ENCODE data around the gene NIPAL1. TPM values are rescaled to one million over a fixed set of nuclear protein-coding genes. Genes with fewer than 3 reads are reported as not detected.

NIPAL1 gene
- total RNA-seq, 1 donor from 2014 or later: 0.13 TPM

DNA sequence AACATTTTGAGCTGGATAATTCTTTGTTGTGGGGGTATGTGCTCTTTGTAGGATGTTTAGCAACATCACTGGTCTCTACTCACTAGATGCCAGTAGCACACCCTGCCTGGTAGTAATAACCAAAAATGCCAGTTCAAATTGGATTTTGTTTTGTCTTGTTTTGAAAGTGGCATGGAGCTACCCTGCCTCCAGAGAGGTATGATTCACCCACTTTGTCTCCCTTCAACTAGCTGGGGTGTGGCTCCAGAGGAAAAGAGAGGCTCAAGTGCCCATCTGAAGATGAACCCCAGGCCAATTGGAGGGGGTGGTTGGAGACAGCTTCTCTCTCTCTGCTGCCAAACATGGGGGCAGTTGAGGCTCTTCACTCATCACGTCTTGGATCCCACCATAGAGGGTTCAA is 34.5 kb downstream of the NIPAL1 start:
- Mint-ChIP-seq H3K36me3 (ENCODE audit: unreplicated experiment) (no peaks in the 10 kb centered on the region), H3K4me3 (ENCODE audit: unreplicated experiment) (no peak overlapping the region), H3K27me3 (ENCODE audit: unreplicated experiment) (peaks cover 19% of the 10 kb centered on the region), H3K27ac (ENCODE audit: unreplicated experiment) (no peak overlapping the region), H3K9me3 (ENCODE audit: unreplicated experiment) (no peaks in the 10 kb centered on the region), H3K4me1 (ENCODE audit: unreplicated experiment) (no peaks in the 10 kb centered on the region)
- no peak for DNase-seq (ENCODE audit: extremely low spot score, unreplicated experiment)
- TF ChIP-seq, protein P1, sequence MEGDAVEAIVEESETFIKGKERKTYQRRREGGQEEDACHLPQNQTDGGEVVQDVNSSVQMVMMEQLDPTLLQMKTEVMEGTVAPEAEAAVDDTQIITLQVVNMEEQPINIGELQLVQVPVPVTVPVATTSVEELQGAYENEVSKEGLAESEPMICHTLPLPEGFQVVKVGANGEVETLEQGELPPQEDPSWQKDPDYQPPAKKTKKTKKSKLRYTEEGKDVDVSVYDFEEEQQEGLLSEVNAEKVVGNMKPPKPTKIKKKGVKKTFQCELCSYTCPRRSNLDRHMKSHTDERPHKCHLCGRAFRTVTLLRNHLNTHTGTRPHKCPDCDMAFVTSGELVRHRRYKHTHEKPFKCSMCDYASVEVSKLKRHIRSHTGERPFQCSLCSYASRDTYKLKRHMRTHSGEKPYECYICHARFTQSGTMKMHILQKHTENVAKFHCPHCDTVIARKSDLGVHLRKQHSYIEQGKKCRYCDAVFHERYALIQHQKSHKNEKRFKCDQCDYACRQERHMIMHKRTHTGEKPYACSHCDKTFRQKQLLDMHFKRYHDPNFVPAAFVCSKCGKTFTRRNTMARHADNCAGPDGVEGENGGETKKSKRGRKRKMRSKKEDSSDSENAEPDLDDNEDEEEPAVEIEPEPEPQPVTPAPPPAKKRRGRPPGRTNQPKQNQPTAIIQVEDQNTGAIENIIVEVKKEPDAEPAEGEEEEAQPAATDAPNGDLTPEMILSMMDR (IDR thresholded peaks at IDR 0.05): no peak

DNA sequence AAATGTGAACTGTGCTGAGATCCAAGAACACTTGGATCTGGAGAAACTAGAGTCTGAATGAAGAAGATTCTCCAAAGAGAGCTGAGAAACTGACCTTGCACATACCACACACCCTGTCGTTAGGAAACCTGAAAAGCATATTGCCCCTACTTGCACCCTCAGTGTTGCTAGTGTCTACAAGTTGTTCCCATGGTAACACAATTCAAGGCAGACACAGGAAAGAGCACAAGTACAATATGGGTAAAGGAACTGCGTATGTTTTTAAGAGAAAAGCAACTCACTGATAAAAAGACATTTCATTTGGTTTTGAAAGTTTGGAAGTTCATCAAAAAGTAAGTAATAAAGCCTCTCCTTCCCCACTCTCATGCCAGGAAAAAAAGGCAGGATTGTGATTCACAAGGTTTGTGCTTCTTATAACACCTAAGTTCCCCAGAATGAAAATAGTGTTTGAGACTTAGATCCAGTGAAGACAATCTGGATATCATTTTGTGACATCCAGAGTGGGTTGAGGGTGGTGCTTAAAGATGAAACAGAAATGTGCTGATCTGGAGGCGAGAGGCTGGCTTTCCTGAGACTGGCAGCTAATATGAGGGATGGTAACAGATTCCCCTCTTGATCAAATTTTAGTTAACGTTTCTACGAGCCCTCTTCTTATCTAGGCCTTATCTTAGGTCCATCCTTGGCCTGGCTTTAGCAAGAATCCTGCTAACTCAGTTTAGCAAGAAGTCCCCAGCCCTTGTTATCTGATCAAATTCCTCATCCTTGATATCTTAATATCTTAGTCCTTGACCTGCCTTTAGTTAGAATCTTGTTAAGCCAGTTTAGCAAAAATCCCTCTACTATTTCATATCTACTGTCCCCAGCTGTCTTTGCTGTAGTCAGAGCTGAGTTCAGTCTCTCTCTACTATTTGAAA is 42.3 kb downstream of the NIPAL1 start:
- TF ChIP-seq, protein P1 (IDR thresholded peaks at IDR 0.05): no peak
- Mint-ChIP-seq H3K36me3 (ENCODE audit: unreplicated experiment) (no peaks in the 10 kb centered on the region), H3K9me3 (ENCODE audit: unreplicated experiment) (peaks cover 12% of the 10 kb centered on the region), H3K27ac (ENCODE audit: unreplicated experiment) (no peak overlapping the region), H3K4me3 (ENCODE audit: unreplicated experiment) (no peak overlapping the region), H3K27me3 (ENCODE audit: unreplicated experiment) (peaks cover 27% of the 10 kb centered on the region), H3K4me1 (ENCODE audit: unreplicated experiment) (peaks cover 5% of the 10 kb centered on the region)
- no peak for DNase-seq (ENCODE audit: extremely low spot score, unreplicated experiment)

GRCh38 chr4:48064349-48064748 is 47.8 kb downstream of the NIPAL1 start:
- Mint-ChIP-seq H3K4me3 (ENCODE audit: unreplicated experiment) (no peak overlapping the region), H3K4me1 (ENCODE audit: unreplicated experiment) (no peaks in the 10 kb centered on the region), H3K27me3 (ENCODE audit: unreplicated experiment) (peaks cover 40% of the 10 kb centered on the region), H3K27ac (ENCODE audit: unreplicated experiment) (no peak overlapping the region), H3K36me3 (ENCODE audit: unreplicated experiment) (no peaks in the 10 kb centered on the region), H3K9me3 (ENCODE audit: unreplicated experiment) (peaks cover 12% of the 10 kb centered on the region)
- DNase-seq (ENCODE audit: extremely low spot score, unreplicated experiment): no peak
- TF ChIP-seq, protein P1 (IDR thresholded peaks at IDR 0.05): no peak

GRCh38 chr4:48065587-48066052 is 49.0 kb downstream of the NIPAL1 start:
- TF ChIP-seq, protein P1 (IDR thresholded peaks at IDR 0.05): no peak
- no peak overlapping the region for H3K27ac Mint-ChIP-seq (ENCODE audit: unreplicated experiment)
- no peak for DNase-seq (ENCODE audit: extremely low spot score, unreplicated experiment)
- H3K36me3 Mint-ChIP-seq (ENCODE audit: unreplicated experiment): no peaks in the 10 kb centered on the region
- no peak overlapping the region for H3K4me3 Mint-ChIP-seq (ENCODE audit: unreplicated experiment)
- H3K4me1 Mint-ChIP-seq (ENCODE audit: unreplicated experiment): no peaks in the 10 kb centered on the region
- peaks cover 8% of the 10 kb centered on the region for H3K9me3 Mint-ChIP-seq (ENCODE audit: unreplicated experiment)
- peaks cover 32% of the 10 kb centered on the region for H3K27me3 Mint-ChIP-seq (ENCODE audit: unreplicated experiment)

DNA sequence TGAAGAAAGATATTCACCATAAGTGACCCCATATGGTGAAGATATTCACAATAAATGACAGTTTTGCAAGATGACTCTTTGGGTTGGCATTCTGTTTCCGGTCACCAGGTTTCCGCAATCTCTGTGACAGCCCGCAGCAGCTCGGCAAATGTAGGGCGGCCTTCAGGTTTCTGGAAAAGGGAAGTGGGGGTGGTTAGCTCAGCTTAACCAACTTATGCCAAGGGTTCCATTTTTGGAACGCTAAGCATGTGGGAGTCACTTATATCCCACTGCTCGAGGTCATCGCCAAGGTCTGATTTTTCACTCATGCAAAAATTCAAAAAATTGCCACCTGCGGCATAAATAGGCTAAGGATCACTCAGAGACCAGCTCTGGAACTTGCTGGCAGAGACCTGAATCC is 51.0 kb downstream of the NIPAL1 start:
- no peak overlapping the region for H3K4me3 Mint-ChIP-seq (ENCODE audit: unreplicated experiment)
- no peak for DNase-seq (ENCODE audit: extremely low spot score, unreplicated experiment)
- H3K27me3 Mint-ChIP-seq (ENCODE audit: unreplicated experiment): peaks cover 17% of the 10 kb centered on the region
- peaks cover under 1% of the 10 kb centered on the region for H3K9me3 Mint-ChIP-seq (ENCODE audit: unreplicated experiment)
- no peaks in the 10 kb centered on the region for H3K36me3 Mint-ChIP-seq (ENCODE audit: unreplicated experiment)
- H3K27ac Mint-ChIP-seq (ENCODE audit: unreplicated experiment): no peak overlapping the region
- TF ChIP-seq, protein P1 (IDR thresholded peaks at IDR 0.05): no peak
- H3K4me1 Mint-ChIP-seq (ENCODE audit: unreplicated experiment): no peaks in the 10 kb centered on the region

Data from osteocyte (in vitro differentiated cells).